ENCODE data around the gene TSTD2. TPM values are rescaled to one million over a fixed set of nuclear protein-coding genes. Genes with fewer than 3 reads are reported as not detected.

TSTD2 gene
- polyA plus RNA-seq, 3 donors = 1.2 to 11.4 (median 2.4) TPM

- no peaks in the 10 kb centered on the region for H3K36me3 ChIP-seq (replicated peaks in 1 of 2; ENCODE audit: control insufficient read depth in 1 of 2, insufficient read depth in 2 of 2, low read length in 2 of 2)
- no peak overlapping the region for H2AFZ ChIP-seq (ENCODE audit: insufficient read depth, low read depth, low read length, poor library complexity, severe bottlenecking)
- H3K27ac Mint-ChIP-seq = no peak overlapping the region
- 100% methylated on average over 2 of the region's 5 CpGs for WGBS (ENCODE audit: insufficient coverage)
- H3K4me1 ChIP-seq (ENCODE audit: control insufficient read depth in 1 of 2, insufficient read depth in 2 of 2, low read length in 2 of 2) = peaks cover 10 to 11% of the 10 kb centered on the region in 2 donors
- H3K36me3 Mint-ChIP-seq = no peaks in the 10 kb centered on the region
- H3K4me1 Mint-ChIP-seq = peaks cover 18% of the 10 kb centered on the region
- H3K27me3 ChIP-seq (ENCODE audit: control insufficient read depth in 2 of 2, insufficient read depth in 2 of 2, low read length in 2 of 2) = no peaks in the 10 kb centered on the region
- peaks cover 0 to 9% (median 9%) of the 10 kb centered on the region in 3 donors for H3K27me3 Mint-ChIP-seq (ENCODE audit: low read depth in 3 of 3)
- H3K79me2 ChIP-seq (ENCODE audit: insufficient read depth, low read length) = no peaks in the 10 kb centered on the region
- no peak overlapping the region for H3K27ac ChIP-seq (ENCODE audit: low read depth in 1 of 2, low read length in 2 of 2)
- no peak for DNase-seq
- no peaks in the 10 kb centered on the region for H4K20me1 ChIP-seq (ENCODE audit: insufficient read depth, low read length)
- no peak overlapping the region for H3K4me2 ChIP-seq (replicated peaks; ENCODE audit: extremely low read depth, low read length, poor library complexity, severe bottlenecking)
- H3K4me3 Mint-ChIP-seq = no peak overlapping the region
- H3K9me3 Mint-ChIP-seq = peaks cover 0 to 6% (median 3%) of the 10 kb centered on the region in 7 donors
- intact Hi-C loops (cut with micrococcal nuclease) = no loop called here
- no peak overlapping the region for H3K9ac ChIP-seq (ENCODE audit: insufficient read depth, low read length, poor library complexity, severe bottlenecking)
- no peaks in the 10 kb centered on the region for H3K9me3 ChIP-seq (replicated peaks in 1 of 2; ENCODE audit: control insufficient read depth in 1 of 2, insufficient read depth in 1 of 2, low read length in 2 of 2)
- H3K4me3 ChIP-seq (replicated peaks in 1 of 3; ENCODE audit: low read depth in 2 of 3, low read length in 3 of 3) = no peak overlapping the region
- TF ChIP-seq, protein P1, sequence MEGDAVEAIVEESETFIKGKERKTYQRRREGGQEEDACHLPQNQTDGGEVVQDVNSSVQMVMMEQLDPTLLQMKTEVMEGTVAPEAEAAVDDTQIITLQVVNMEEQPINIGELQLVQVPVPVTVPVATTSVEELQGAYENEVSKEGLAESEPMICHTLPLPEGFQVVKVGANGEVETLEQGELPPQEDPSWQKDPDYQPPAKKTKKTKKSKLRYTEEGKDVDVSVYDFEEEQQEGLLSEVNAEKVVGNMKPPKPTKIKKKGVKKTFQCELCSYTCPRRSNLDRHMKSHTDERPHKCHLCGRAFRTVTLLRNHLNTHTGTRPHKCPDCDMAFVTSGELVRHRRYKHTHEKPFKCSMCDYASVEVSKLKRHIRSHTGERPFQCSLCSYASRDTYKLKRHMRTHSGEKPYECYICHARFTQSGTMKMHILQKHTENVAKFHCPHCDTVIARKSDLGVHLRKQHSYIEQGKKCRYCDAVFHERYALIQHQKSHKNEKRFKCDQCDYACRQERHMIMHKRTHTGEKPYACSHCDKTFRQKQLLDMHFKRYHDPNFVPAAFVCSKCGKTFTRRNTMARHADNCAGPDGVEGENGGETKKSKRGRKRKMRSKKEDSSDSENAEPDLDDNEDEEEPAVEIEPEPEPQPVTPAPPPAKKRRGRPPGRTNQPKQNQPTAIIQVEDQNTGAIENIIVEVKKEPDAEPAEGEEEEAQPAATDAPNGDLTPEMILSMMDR (IDR thresholded peaks at IDR 0.05) = no peak
These were observed 54.3 kb downstream of the TSTD2 start for GRCh38 chr9:97578846-97579245.

GRCh38 chr9:97577051-97577450 is 56.1 kb downstream of the TSTD2 start:
- Histone ChIP-seq H3K4me2 (replicated peaks; ENCODE audit: extremely low read depth, low read length, poor library complexity, severe bottlenecking) (no peak overlapping the region), H3K27ac (ENCODE audit: low read depth in 1 of 2, low read length in 2 of 2) (no peak overlapping the region), H2AFZ (ENCODE audit: insufficient read depth, low read depth, low read length, poor library complexity, severe bottlenecking) (no peak overlapping the region), H3K36me3 (replicated peaks in 1 of 2; ENCODE audit: control insufficient read depth in 1 of 2, insufficient read depth in 2 of 2, low read length in 2 of 2) (no peaks in the 10 kb centered on the region), H4K20me1 (ENCODE audit: insufficient read depth, low read length) (no peaks in the 10 kb centered on the region), H3K9me3 (replicated peaks in 1 of 2; ENCODE audit: control insufficient read depth in 1 of 2, insufficient read depth in 1 of 2, low read length in 2 of 2) (no peaks in the 10 kb centered on the region), H3K4me3 (replicated peaks in 1 of 3; ENCODE audit: low read depth in 2 of 3, low read length in 3 of 3) (no peak overlapping the region), H3K4me1 (ENCODE audit: control insufficient read depth in 1 of 2, insufficient read depth in 2 of 2, low read length in 2 of 2) (peaks cover 10 to 11% of the 10 kb centered on the region in 2 donors), H3K79me2 (ENCODE audit: insufficient read depth, low read length) (no peaks in the 10 kb centered on the region), H3K9ac (ENCODE audit: insufficient read depth, low read length, poor library complexity, severe bottlenecking) (no peak overlapping the region), H3K27me3 (ENCODE audit: control insufficient read depth in 2 of 2, insufficient read depth in 2 of 2, low read length in 2 of 2) (no peaks in the 10 kb centered on the region)
- Mint-ChIP-seq H3K36me3 (no peaks in the 10 kb centered on the region), H3K4me3 (no peak overlapping the region), H3K27ac (peak overlapping the region in 1 of 7 donors; percentile 7), H3K4me1 (peaks cover 18% of the 10 kb centered on the region), H3K9me3 (peaks cover 0 to 6% (median 4%) of the 10 kb centered on the region in 7 donors), H3K27me3 (ENCODE audit: low read depth in 3 of 3) (peaks cover 0 to 11% (median 9%) of the 10 kb centered on the region in 3 donors)
- DNase-seq = no peak
- TF ChIP-seq, protein P1 (IDR thresholded peaks at IDR 0.05) = no peak
- whole genome bisulfite sequencing (ENCODE audit: insufficient coverage) = 83% methylated on average over 4 of the region's 5 CpGs
- intact Hi-C loops (cut with micrococcal nuclease) = no loop called here
